ENCODE results near the gene SLC1A2.

- TF ChIP-seq POLR2A (IDR thresholded peaks at IDR 0.05) (no peak), CTCF (IDR thresholded peaks at IDR 0.05) (no peak)
Measured at GRCh38 chr11:35288817-35289541, 130.4 kb downstream of the SLC1A2 start.
